Activated CD4-positive, alpha-beta T cell treated with anti-CD3 and anti-CD28 coated beads, Interleukin-2, amount 50 U/mL, for 48 hours (primary cell): ENCODE measurements around the gene TEX22.
"Not testable (repeated sequence)": the region's sequence is repeated elsewhere in the genome, so short reads cannot be mapped to it uniquely, and the experiment has no call there.

Experiments
- DNase-seq, 2 experiments: peaks; one replicate each; pipeline ENCODE4 v3.0.0-alpha.2; 2020

Gene TEX22, protein sequence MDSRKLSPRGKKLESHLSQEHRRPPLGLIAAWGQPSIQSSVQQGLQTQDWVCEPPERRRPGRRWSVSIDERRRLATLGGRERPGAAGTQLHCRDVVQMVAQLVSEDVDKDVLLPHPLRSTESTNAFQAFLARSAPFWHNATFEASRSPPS

DNA sequence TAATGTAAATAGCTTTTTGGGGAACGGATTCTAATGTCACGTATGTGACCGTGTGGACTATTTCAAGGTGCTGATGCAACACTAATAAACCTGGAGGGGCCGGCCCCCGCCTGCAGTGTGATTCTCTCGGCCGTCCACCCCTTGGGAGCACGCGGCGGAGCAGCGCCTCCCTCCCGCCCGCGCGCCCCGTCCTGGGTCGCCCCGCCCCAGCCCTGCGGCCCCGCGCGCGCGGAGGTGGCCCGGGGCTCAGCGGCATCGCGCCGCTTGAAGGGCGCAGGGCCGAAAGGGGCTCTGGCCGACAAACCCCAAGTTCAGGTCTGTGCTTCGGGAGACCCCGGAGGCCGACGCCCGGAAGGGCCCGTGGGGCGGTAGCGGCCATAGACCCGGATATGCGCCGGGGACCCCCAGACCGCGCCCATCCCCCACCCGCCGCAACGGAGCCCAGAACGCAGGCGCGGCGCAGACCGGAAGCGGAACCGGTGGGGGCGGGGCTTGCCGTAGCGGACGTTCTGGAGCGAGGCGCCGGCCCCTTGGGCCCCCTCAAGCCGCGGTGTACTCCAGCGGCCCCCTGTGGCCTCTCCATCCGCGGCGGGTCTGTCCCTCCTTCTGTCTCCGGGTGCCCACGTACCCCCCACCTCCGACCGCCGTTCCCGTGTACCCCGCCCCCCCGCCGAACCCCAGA is at the start of gene TEX22:
Gene TEX22 (plus strand): TSS at position 495 of the 682 bp plus-strand sequence. CDS start 803 bp downstream, outside the sequence.
- DNase-seq: peak; percentile 93 to 94

DNA sequence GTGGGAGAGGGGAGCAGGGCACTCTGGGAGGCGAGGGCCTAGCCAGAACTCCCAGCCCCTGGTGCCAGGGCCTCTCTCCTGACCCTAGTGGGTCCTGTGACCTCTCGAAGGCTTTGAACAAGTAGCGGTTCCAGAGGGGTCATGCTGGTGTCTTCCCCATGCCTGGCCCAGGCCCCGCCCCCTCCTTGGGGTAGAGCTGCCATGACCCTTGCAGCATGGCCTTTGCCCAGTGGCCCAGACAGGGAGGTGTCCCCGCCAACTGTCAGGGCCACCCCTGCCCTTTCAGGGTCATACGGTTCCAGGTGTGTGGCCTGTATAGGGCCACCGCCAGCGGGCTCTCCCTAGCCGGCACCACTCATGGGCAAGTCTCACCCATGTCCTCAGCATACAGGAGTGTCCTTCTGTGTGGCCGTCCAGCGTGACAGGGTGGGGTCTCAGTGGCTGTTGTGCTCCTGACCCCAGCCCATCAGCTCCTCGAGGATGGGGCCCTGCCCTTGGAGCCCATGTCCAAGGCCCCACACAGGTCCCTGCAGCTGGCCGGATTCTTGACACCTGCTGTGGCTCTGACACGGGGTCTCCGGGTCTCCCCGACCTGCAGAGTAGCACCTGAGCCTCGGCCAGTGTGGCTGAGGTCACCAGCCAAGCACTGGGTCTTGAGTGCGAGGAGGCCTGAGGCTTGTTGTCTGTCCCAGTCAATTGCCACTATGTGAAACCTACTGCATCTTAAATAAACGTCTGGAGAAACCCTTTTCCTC is 49.2 kb upstream of the TEX22 start:
- DNase-seq: no peak

DNA sequence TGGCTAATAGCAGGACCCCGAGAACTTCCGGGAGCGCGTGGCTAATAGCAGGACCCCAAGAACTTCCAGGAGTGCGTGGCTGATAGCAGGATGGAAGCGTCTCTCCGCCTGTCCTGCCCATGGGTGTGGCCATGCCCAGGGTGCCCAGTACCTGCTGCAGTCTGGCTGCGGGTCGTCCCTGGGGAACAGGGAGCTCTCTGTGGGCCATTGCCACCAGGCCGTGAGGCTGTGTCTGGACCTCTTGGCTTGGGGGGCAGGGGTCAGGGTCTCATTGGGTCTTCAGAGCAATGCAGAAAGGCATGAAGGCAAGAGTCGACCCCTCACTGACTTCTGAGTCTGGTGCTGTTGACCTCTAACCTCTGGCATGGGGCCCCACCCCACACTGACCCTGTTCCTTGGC is 48.3 kb upstream of the TEX22 start:
- no peak for DNase-seq

DNA sequence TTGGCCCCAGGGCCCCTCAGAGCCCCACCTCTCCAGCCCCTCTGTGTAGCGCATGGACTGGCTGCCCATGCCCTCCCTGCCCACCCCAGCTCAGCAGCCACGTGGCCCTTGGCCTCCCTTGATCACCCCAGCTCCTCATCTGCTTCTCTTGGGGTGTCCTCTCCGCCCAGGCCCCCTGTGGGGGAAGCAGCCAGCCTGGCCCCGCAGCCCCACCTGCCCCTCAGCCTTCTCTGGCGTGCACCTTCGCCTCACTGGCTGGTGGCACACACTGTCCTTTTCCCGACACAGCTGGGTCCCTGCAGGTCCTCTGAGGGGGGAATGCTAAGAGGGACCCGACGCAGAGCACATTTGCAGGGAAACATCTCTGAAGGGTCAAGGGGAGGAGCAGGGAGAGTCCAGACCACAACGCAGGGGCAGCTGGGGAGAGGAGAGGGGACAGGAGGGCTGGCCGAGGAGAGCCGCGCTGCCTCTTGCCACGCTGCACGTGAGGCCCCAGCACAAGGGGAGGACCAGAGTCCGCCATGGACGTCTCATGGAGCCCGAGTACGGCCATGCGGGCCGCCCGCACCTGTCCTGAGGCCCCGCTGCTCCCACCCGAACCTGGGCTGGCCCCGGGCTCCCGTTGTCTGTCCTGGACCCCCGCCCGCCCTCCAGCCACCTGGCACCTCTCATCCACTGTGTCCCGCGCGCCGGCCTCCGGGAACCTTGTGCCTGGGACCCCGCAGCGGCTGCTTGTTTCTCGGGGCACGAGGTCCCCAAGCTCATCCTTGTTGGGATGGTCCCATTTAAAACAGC is 47.7 kb upstream of the TEX22 start:
- DNase-seq: no peak

DNA sequence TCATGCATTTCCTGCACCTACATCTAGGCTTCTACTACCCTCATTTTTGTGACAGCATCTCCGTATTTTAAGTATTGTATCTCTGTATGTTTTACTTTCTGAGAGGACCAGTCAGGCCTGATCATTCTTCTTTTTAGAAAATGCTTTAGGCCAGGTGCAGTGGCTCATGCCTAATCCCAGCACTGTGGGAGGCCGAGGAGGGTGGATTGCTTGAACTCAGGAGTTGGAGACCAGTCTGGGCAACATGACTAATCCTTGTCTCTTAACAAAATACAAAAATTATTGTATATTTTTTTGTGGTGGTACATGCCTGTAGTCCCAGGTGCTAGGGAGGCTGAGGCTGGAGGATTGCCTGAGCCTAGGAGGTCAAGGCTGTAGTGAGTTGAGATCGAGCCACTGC is 46.9 kb upstream of the TEX22 start:
- no peak for DNase-seq

DNA sequence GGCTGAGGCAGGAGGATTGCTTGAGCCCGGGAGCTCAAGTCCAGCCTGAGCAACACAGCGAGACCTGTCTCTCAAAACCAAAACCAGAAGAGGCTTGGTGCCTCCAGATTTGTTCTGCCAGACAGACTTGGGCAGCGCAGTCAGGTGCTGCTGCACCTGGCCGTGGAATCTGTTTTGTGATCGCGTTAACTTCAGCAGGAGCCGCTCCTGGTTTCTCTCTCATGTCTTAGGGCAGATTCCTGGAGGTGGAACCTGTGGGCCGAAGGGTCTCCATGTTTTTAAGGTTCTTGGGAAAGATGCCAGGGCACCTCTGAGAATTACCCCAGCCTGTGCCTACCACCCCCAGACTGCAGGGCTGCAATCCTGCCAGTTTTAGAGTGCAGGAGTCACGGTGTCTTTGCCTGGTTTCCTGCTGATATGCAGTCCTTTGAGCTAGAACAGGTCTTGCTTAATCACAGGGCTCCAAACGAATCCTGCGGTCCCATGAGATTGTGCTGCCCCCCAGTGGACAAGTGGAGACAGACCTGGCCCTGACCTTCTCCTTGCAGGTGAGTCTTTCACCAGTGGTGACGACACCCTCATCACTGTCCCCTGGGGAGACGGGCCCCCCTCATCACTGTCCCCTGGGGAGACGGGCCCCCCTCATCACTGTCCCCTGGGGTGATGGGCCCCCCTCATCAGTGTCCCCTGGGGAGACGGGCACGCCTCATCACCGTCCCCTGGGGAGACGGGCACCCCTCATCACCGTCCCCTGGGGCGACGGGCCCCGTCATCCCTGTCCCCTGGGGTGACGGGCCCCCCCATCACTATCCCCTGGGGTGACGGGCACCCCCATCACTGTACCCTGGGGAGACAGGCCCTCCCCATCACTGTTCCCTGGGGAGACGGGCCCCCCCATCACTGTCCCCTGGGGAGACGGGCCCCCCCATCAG is 46.2 kb upstream of the TEX22 start:
- DNase-seq: peak; percentile 88 to 92

DNA sequence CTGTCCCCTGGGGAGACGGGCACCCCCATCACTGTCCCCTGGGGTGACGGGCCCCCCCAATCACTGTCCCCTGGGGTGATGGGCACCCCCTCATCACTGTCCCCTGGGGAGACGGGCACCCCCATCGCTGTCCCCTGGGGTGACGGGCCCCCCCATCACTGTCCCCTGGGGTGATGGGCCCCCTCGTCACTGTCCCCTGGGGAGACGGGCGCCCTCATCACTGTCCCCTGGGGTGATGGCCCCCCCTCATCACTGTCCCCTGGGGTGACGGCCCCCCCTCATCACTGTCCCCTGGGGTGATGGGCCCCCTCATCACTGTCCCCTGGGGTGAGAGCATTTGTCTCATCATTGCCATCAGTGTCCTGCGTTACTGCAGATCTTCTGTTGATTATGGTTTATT is 45.2 kb upstream of the TEX22 start:
- DNase-seq: no peak

DNA sequence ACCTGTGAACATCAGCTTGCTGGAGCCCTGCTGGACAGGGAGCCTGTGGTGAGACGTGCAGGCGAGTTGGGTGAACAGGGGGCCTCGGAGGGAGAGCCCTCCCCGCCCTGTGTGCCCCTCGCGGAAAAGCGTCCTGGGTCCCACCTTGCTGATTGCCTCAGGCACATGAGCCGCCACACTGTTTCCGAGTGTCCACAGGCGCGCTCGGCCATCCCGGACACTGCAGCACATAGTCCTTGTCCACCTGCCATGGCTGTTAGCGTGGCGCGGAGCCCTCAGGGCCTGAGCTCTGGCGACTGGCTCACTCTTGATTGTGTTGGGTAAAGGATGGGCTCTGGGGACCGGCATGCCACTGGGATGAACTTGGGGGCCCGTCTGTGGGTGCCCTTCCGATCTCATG is 43.8 kb upstream of the TEX22 start:
- no peak for DNase-seq

DNA sequence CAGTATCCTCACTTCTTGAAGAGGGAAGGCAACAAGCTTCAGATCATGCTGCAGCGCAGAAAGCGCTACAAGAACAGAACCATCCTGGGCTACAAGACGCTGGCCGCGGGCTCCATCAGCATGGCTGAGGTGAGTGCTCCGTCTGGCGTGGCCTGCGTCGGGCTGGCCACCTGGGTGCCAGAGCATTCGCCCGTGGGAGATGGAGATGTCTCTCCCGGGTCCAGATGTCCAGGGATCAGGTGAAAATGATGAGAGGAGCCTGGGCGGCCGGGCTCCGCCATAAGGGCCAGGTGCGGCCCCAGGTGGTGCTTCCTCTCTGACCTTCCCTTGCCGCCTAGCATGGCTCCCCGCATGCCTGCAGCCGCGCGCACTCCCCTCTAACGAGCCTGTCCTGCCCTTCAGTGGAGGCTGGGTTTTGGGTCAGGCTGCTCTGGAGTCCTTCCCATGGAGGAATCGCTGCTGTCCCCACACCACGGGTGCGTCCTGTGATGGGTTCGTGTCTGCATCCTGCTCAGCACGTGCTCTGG is 43.2 kb upstream of the TEX22 start:
- no peak for DNase-seq

DNA sequence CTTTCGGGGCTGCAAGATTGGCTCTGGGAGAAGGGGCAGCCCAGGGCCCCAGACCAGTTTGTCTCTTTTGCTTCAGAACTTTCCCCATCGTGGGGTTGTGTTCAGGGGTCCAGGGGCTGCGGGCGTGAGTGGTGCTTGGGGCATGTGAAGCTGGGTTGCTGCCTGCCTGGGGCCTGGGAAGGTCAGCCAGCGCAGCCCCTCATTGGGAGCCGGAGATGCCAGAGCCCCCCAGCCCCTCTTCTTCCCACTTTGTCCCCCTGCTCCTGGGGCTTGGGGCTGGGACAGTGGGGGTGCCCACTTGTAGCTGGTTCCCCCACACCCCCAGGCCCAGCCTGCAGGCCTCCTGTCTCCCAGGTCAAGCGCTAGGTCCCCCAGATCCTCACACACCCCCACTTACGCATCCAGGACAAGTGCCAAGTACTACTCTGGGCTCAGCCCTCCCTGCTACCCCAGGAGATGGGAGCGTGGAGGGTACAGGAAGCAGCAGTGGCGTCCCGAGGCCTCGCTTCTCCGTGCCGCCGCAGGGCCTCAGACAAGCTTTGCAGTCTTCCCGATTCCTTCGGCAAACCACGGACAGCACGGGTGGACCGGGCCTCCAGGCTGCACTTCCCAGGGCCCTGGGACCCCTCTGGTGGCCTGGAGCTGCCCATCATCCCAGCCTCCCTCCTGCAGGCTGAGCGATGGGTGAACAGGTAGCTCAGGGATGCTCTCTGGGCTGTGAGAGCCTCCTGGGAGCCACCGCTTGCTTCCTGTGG is 42.3 kb upstream of the TEX22 start:
- no peak for DNase-seq

DNA sequence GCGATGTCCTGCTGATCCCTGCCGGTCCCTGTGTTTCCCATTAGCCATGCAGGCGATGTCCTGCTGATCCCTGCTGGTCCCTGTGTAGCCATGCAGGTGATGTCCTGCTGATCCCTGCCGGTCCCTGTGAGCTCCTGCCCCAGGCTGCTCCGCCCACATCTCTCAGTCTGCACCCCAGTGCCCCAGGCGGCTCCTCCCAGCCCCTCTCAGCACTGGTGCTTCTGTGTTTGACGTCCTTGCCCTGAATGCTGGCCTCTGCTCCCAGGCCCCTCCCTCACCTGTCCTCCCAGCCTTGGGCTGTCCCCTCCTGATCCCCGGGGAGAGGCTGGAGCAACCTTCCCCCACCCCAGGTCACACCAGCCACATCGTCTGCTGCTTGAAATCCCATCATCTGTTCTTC is 41.4 kb upstream of the TEX22 start:
- no peak for DNase-seq

DNA sequence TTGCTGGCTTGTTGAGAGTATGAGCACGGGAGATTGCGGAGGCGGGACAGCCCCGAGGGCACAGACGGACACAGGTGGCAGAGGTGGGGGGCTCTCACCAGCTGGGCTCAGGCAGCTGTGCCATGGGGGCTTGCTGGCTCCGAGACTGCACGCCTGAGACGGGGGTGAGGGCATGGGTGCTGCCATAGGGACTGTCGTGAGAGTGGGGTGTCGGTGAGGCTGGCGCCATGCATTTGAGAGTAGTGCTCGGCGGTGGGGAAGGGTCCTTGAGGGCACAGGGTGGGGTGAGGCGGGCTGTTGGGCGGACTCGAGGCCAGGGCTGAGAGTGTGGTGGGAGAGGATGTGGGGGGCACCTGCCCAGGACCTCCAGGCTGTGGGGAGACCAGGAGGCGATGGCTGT is 40.7 kb upstream of the TEX22 start:
- DNase-seq: no peak

DNA sequence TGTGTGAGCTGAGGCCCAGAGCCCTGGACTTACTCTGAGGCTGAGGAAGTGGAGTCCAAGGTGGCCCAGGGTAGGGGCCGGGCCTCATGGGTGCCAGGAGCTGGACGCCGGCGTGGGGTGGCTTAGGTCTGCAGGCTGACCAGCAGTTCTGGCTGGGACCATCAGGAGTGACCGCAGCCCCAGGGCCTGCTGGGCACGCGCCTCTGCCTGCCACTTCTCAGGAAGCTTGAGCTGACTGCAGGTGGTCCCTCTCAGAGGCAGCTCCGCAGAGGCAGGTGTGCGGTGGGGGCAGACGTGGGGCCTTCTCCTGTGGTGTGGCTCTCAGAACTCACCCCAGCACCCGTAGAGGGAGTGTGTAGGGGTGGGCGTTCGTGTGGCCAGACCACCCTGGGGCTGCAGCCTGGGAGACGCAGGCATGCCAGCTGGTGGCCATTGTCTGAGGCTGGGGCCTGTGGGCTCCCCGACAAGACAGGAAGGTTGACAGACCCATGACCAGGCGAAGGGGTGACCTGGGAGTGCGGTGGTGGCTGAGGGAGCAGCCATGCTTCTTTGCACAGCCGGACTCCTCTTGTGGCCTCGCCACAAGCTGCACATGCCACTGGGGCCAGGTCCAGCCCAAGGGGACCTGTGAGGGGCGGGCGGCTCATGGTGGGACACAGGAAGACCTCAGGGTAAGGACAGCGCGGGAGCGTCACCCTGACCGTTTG is 40.0 kb upstream of the TEX22 start:
- no peak for DNase-seq

DNA sequence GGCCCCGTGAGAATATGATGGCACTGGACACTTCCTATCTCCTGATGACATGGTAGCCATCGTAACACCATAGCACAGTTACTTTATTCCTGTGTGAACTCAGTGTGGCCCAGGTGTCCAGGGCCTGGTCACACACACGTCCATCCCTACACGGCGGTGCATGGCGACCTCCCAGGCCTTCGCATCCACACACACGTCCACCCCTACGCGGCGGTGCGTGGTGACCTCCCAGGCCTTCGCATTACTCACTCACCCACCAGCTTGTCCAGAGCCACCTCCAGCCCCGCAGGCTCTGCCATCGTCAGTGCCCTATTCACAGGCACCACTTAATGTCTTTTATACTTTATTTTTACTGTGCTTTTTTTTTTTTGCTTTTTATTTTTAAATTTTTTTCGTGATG is 39.4 kb upstream of the TEX22 start:
- no peak for DNase-seq

DNA sequence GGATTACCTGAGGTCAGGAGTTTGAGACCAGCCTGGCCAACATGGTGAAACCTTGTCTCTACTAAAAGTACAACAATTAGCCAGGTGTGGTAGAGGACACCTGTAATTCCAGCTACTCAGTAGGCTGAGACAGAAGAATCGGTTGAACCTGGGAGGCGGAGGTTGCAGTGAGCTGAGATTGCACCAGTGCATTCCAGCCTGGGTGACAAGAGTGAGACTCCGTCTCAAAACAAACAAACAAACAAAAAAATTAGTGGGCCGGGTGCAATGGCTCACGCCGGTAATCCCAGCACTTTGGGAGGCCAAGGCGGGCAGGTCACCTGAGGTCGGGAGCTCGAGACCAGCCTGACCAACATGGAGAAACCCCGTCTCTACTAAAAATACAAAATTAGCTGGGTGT is 36.9 kb upstream of the TEX22 start:
- DNase-seq: not testable (repeated sequence)

DNA sequence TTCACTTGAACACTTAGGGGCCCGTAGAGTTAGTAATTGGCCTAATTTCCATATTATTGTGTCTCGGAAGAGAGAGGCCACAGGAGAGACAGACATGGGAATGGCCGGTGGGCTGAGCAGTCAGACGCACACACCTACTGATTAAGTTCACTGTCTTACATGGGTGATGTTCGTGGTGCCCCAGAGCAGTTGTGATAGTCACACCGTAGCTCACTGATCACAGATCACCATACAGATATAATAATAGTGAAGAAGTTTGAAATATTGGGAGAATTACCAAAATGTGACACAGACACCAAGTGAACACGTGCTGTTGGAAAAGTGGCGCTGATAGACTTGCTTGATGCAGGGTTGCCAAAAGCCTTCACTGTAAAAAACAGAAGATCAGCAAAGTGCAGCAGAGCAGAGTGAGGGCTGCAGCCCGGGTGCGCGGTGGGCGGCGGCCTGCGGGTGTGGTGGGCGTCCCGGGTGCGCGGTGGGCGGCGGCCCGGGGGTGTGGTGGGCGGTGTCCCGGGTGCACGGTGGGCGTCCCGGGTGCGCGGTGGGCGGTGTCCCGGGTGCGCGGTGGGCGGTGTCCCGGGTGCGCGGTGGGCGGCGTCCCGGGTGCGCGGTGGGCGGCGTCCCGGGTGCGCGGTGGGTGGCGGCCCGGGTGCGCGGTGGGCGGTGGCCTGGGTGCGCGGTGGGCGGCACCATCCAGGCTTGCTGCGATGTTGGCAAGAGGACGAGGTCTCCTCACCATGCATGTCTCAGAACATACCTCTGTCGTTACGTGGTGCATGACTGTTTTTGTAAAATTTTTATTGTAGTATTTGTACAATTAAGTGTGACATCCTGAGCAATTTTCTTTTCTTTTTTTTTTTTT is 34.3 kb upstream of the TEX22 start:
- peak; percentile 18 to 35 for DNase-seq

DNA sequence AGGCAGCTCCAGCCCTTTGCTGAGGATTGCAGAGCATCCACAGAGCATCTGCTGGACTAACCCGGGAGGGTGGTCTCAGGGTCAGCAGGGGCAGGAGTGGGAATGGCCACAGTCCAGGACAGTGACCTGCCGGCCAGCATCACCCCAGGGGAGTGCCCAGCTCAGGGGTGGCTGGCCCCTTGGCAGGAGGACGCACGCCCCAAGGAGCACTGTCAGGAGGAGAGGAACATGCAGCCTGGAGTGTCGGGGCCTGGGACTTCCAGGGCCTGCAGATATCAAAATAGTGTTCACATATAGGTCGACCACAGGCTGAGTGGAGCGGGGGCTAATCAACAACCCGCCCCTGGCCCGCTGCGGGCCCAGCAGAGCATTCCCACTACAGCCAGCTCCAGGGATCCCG is 33.2 kb upstream of the TEX22 start:
- DNase-seq: no peak

DNA sequence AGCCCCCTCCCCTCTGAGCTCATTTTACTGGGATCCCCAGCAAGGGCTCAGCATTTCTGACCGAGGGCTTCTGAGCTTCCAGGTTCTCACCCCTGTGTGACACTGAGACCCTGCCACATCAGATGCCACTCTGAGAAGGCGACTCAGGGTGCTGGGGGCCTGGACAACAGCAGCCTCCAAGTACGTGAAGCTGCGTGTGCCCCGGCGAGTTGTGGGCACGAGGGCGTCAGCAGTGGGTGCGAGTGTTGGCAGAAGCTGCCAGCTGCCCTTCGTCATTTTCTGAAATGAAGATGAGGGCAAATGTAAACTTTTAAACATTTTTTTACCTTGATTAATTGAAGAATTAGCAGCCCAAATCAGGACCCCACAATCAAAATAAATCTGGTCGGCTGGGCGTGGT is 32.7 kb upstream of the TEX22 start:
- no peak for DNase-seq

DNA sequence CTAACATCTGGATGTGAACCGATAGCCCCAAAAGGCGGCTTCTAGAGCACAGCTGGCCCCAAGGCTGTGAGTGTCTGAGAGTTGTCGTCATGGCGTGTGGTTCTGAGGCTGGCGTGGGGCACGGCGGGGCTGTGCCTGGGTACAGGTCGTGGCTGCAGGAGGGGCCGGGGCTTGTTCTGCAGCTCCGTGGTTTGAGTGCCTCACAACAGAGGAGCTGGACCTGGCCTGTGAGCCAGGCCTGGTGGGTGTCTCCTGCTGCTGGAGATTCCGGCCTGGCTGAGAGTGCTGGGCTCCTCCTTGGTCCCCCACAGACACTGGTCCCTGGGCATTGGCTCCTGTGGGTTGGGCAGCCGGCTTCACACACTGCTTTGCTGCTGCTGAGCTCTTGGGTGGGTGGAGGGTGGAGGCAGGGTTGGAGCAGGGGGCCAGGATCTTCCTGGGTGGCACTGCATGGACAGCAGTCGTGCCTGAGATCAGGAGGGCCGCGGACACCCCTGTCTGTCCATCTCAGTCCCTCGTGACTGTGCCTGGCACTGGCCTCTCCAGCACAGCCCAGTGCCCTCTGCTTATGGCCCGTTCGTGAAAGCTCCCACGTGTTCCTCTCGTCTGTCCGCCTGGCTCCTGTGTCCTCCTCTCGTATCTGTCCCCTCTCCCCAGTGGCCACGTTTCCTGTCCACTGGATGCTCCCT is 31.8 kb upstream of the TEX22 start:
- DNase-seq: no peak
